Vagina (tissue), 2 donors: ENCODE results near the gene PPWD1.

ENCODE experiments used
- POLR2AphosphoS5 ChIP-seq, 2 donors: sonication (generic); formaldehyde crosslinking; IDR thresholded peaks; one replicate each; pipeline ENCODE4 v1.9.0; 2017; ENCODE audit warnings: antibody characterized with exemption in 2 of 2, mild to moderate bottlenecking in 2 of 2, low read depth in 1 of 2; ENCODE audit not compliant: insufficient read depth in 1 of 2
- TF ChIP-seq, protein P1 (sequence below), 3 experiments: fragments of 450-650 bp in 2 of 3; fragments of 200-600 bp in 1 of 3; sonication (generic) in 1 of 3; IDR thresholded peaks; one replicate each; pipeline ENCODE4 v1.5.1; 2017 to 2019; ENCODE audit warnings: antibody characterized with exemption in 3 of 3, mild to moderate bottlenecking in 2 of 3, moderate library complexity in 2 of 3

DNA sequence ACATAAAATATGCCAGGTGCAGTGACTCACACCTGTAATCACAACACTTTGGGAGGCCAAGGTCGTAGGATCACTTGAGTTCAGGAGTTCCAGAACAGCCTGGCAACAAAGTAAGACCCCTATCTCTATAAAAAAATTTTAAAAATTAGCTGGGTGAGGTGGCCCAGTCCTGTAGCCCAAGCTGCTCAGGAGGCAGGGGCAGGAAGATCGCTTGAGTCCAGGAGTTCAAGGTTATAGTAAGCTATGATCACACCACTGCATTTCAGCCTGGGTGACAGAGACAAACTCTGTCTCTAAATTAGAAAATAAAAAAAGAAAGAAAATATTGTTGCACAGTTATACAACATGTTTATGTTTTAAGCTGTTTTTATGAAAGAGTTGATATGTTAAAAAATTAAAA is 6.9 kb upstream of the PPWD1 start:
- TF ChIP-seq, protein P1, sequence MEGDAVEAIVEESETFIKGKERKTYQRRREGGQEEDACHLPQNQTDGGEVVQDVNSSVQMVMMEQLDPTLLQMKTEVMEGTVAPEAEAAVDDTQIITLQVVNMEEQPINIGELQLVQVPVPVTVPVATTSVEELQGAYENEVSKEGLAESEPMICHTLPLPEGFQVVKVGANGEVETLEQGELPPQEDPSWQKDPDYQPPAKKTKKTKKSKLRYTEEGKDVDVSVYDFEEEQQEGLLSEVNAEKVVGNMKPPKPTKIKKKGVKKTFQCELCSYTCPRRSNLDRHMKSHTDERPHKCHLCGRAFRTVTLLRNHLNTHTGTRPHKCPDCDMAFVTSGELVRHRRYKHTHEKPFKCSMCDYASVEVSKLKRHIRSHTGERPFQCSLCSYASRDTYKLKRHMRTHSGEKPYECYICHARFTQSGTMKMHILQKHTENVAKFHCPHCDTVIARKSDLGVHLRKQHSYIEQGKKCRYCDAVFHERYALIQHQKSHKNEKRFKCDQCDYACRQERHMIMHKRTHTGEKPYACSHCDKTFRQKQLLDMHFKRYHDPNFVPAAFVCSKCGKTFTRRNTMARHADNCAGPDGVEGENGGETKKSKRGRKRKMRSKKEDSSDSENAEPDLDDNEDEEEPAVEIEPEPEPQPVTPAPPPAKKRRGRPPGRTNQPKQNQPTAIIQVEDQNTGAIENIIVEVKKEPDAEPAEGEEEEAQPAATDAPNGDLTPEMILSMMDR (IDR thresholded peaks at IDR 0.05) = no peak
- TF ChIP-seq POLR2AphosphoS5 (IDR thresholded peaks at IDR 0.05; ENCODE audit: insufficient read depth in 1 of 2, low read depth in 1 of 2) = no peak
